Stimulated activated effector memory CD8-positive, alpha-beta T cell treated with anti-CD3 and anti-CD28 coated beads, Interleukin-12 subunit alpha, Interleukin-12 subunit beta, amount 100 ng/mL, for 72 hours (primary cell): ENCODE results near the gene DROSHA.
"Not testable (repeated sequence)": the region's sequence is repeated elsewhere in the genome, so short reads cannot be mapped to it uniquely, and the experiment has no call there.

Experiments used
- ATAC-seq: fragments of 150-1000 bp; cut with Tn5 transposase; 2 replicates; pipeline ENCODE4 v1.10.0; 2021
- DNase-seq, 2 donors: peaks; one replicate each; pipeline ENCODE4 v3.0.0; 2021 to 2022; ENCODE audit warnings: low spot score in 2 of 2
- H3K27ac Mint-ChIP-seq: one replicate; pipeline ENCODE4 v1.8.0; 2022; ENCODE audit warnings: mild to moderate bottlenecking, mixed read lengths
- H3K36me3 Mint-ChIP-seq: one replicate; pipeline ENCODE4 v1.8.0; 2022; ENCODE audit warnings: mild to moderate bottlenecking, mixed read lengths
- H3K4me1 Mint-ChIP-seq: one replicate; pipeline ENCODE4 v1.8.0; 2022; ENCODE audit warnings: mixed read lengths
- H3K4me3 Mint-ChIP-seq: one replicate; pipeline ENCODE4 v1.8.0; 2022; ENCODE audit warnings: mild to moderate bottlenecking, mixed read lengths
- H3K9me3 Mint-ChIP-seq: one replicate; pipeline ENCODE4 v1.8.0; 2022; ENCODE audit warnings: mixed read lengths

Gene DROSHA

GRCh38 chr5:31531888-31532547 lies at the start of gene DROSHA, which contains the start of gene C5orf22:
Gene DROSHA, minus strand, starts transcription at chr5:31532093. Its CDS starts 3,034 bp downstream, at chr5:31529059.
Gene C5orf22, plus strand, starts transcription at chr5:31532301. Its CDS starts 92 bp downstream, at chr5:31532393.
- no peaks in the 10 kb centered on the region for H3K9me3 Mint-ChIP-seq
- DNase-seq (peak; percentile 75 to 94), ATAC-seq (peak; percentile 97)
- peak within 1 kb of the TSS; percentile 98 for H3K4me3 Mint-ChIP-seq
- H3K27ac Mint-ChIP-seq, result peak within 1 kb of the TSS; percentile 93
- peaks cover 34% of the 10 kb centered on the region for H3K4me1 Mint-ChIP-seq
- H3K36me3 Mint-ChIP-seq, result peaks cover 61% of the 10 kb centered on the region

DNA sequence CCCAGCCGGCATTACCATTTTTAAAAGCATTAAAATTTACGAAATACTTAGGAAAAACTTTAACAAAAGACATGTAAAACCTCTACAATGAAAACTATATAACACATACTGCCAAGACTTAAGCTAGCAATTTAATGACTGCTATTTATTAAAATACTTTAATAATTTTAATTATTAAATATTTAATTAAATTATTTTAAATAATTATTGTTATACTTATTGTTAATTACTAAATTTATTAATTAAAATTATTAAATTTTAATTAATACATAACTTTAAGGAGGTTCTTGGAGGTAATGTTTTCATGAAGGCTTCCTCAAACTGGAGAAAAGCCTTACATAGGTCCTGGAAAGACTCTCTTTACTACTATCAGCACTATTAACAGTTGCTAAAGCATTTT lies 47.7 kb upstream of the DROSHA start:
- H3K27ac Mint-ChIP-seq, result no peak overlapping the region
- H3K4me1 Mint-ChIP-seq, result no peaks in the 10 kb centered on the region
- DNase-seq (no peak), ATAC-seq (no peak)
- no peaks in the 10 kb centered on the region for H3K9me3 Mint-ChIP-seq
- no peaks in the 10 kb centered on the region for H3K36me3 Mint-ChIP-seq
- no peak overlapping the region for H3K4me3 Mint-ChIP-seq

DNA sequence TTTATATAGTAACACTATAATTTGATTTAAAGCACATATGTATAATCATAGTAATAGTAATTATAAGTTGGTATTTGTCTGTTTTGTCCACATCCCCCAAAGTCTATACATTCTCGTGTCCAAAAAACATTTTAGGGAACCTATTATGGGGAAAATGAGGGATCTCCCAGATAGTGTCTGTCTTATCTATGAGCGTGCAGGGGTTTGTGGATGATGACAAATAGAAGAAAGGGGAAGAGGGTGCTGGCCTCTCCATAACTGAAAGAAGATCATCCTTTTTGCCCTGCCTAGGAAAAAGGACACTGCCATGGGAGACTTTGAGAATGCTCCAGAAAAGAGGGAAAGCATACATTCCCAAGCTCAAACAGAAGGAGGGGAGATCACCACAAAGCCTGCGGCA lies 45.5 kb upstream of the DROSHA start:
- Mint-ChIP-seq H3K36me3 (no peaks in the 10 kb centered on the region), H3K4me3 (no peak overlapping the region), H3K4me1 (no peaks in the 10 kb centered on the region), H3K27ac (no peak overlapping the region), H3K9me3 (no peaks in the 10 kb centered on the region)
- no peak for ATAC-seq
- no peak for DNase-seq

DNA sequence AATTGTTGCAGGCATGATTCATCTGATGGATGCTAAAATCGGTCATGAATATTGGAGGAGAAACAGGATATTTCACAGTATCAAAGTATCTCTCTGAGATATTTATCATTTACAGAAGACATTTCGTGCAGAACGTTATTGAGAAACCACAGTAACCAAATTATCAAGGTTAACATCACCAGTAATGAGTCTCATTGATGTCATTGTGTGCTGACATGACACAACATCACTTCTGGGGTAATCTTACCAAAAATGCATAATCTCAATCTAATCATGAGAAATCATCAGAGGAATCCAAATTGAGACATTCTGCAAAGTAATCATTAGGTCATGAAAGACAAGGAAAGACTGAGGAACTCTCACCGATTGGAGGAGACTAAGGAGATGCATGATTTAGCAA lies 42.9 kb upstream of the DROSHA start:
- H3K36me3 Mint-ChIP-seq, result no peaks in the 10 kb centered on the region
- H3K27ac Mint-ChIP-seq, result no peak overlapping the region
- ATAC-seq, result no peak

DNA sequence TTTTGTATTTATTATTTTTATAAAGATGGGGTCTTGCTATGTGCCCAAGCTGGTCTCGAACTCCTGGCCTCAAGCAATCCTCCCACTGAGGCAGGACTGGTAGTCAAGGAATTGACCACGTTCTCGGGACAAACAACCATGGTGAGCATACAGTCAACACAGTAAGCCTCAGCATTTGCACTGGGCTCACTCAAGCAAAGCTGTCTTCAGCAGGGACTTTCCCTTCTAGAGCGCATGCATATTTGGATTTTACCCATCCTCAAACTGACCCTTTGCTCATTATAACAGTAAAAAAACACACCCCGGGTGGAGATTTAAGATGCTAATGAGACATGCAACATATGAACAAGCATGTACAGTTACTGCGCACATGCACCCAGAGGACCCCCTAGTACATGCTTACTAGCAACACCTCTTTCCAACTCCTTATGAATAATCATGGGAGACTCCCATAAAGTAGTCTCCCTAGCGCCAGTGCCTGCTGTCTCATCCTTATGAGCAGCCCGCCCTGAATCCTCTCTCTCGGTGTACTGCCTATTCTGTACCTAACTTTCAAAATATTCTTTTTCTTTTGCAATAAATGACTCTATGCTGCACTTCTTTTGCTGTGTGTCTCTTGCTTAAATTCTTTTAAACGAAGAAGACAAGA lies 41.7 kb upstream of the DROSHA start:
- no peak for DNase-seq
- Mint-ChIP-seq H3K36me3 (no peaks in the 10 kb centered on the region), H3K27ac (no peak overlapping the region), H3K4me1 (no peaks in the 10 kb centered on the region), H3K4me3 (no peak overlapping the region), H3K9me3 (no peaks in the 10 kb centered on the region)
- ATAC-seq, result no peak

More for the DNA sequence above, 42.9 kb upstream of the DROSHA start:
- Mint-ChIP-seq H3K4me1 (no peaks in the 10 kb centered on the region), H3K9me3 (no peaks in the 10 kb centered on the region), H3K4me3 (no peak overlapping the region)
- no peak for DNase-seq

DNA sequence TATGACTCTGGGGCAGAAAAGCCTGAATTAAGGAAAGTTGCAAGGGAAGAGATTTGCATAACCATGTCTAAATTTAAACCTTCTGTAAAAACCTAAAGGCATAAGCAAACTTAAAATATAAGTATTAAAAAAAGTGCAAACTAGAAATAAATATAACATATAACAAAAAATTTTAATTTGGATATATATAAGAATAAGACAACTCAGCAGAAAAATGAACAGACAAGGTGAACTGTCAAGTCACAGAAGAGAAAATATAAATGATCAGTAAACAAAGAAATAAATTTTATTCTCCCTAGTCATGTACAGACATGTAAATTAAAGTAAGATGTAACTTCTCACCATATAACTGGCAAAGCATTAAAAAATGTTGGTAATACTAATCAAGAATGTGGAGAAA lies 37.2 kb upstream of the DROSHA start:
- no peak for DNase-seq
- H3K4me3 Mint-ChIP-seq, result no peak overlapping the region
- no peaks in the 10 kb centered on the region for H3K4me1 Mint-ChIP-seq
- H3K9me3 Mint-ChIP-seq, result peaks cover 6% of the 10 kb centered on the region
- H3K27ac Mint-ChIP-seq, result no peak overlapping the region
- no peak for ATAC-seq
- no peaks in the 10 kb centered on the region for H3K36me3 Mint-ChIP-seq

GRCh38 chr5:31568302-31568835 lies 36.5 kb upstream of the DROSHA start:
- Mint-ChIP-seq H3K36me3 (no peaks in the 10 kb centered on the region), H3K9me3 (peaks cover 6% of the 10 kb centered on the region), H3K4me1 (no peaks in the 10 kb centered on the region), H3K27ac (no peak overlapping the region), H3K4me3 (no peak overlapping the region)
- ATAC-seq (no peak), DNase-seq (no peak)

DNA sequence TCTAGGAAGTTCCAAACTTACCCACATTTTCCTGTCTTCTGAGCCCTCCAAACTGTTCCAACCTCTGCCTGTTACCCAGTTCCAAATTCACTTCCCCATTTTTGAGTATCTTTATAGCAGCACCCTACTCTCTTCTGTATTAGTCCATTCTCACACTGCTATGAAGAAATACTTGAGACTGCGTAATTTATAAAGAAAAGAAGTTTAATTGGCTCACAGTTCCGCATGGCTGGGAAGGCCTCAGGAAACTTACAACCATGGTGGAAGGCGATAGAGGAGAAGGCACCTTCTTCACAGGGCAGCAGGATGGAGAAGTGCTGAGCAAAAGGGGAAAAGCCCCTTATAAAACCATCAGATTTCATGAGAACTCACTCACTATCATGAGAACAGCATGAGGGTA lies 34.5 kb upstream of the DROSHA start:
- not testable (repeated sequence) for H3K4me1 Mint-ChIP-seq, H3K4me3 Mint-ChIP-seq, ATAC-seq, DNase-seq, H3K36me3 Mint-ChIP-seq, H3K27ac Mint-ChIP-seq, H3K9me3 Mint-ChIP-seq

GRCh38 chr5:31563216-31563615 lies 31.3 kb upstream of the DROSHA start:
- H3K4me3 Mint-ChIP-seq, result no peak overlapping the region
- peaks cover 6% of the 10 kb centered on the region for H3K9me3 Mint-ChIP-seq
- no peaks in the 10 kb centered on the region for H3K4me1 Mint-ChIP-seq
- H3K36me3 Mint-ChIP-seq, result peaks cover 2% of the 10 kb centered on the region
- DNase-seq, result no peak
- no peak for ATAC-seq
- H3K27ac Mint-ChIP-seq, result no peak overlapping the region

DNA sequence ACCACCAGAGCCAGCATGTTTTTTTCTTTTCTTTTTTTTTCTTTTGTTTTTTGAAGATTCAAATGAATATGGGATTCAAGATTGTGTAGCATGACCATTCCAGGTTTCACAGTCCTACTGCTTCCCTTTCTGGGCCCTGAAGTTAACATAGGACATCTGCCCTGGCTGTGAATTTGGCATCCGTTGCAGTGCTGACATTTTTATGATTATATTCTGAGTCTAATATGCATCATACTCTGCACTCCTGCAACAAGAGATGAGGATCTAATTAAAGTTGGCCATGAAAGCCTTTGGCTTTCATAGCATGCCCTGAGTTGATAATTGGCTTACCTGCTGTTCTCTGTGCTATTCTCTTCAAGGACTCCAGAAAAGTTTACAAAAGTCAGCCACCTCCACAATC lies 30.1 kb upstream of the DROSHA start:
- ATAC-seq, result no peak

GRCh38 chr5:31559942-31560341 lies 28.0 kb upstream of the DROSHA start:
- H3K4me3 Mint-ChIP-seq, result no peak overlapping the region
- peaks cover 35% of the 10 kb centered on the region for H3K36me3 Mint-ChIP-seq
- H3K4me1 Mint-ChIP-seq, result no peaks in the 10 kb centered on the region
- DNase-seq (no peak), ATAC-seq (no peak)
- no peak overlapping the region for H3K27ac Mint-ChIP-seq
- no peaks in the 10 kb centered on the region for H3K9me3 Mint-ChIP-seq

More for the DNA sequence above, 30.1 kb upstream of the DROSHA start:
- no peak for DNase-seq
- Mint-ChIP-seq H3K4me3 (no peak overlapping the region), H3K27ac (no peak overlapping the region), H3K9me3 (peaks cover 6% of the 10 kb centered on the region), H3K36me3 (peaks cover 15% of the 10 kb centered on the region), H3K4me1 (no peaks in the 10 kb centered on the region)

DNA sequence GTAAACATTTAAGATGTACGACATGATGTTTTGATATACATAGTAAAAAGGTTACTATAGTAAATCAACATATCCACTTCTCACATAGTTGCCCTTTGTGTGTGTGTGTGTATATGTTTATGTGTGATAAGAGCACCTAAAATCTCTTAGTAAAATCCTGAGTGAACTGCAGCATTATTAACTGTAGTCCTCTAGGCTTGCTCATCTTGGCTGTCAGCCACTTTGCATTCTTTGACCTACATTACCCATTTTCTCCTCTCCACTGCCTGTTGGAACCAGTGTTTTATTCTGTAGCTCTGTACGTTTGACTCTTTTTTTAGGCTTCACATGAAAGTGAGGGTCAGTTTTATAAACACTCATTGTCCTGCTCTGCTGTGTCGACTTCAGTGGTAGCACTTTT lies 24.6 kb upstream of the DROSHA start:
- H3K4me1 Mint-ChIP-seq, result no peaks in the 10 kb centered on the region
- DNase-seq, result no peak
- H3K9me3 Mint-ChIP-seq, result no peaks in the 10 kb centered on the region
- H3K36me3 Mint-ChIP-seq, result peaks cover 70% of the 10 kb centered on the region
- no peak for ATAC-seq
- H3K4me3 Mint-ChIP-seq, result no peak overlapping the region
- no peak overlapping the region for H3K27ac Mint-ChIP-seq

DNA sequence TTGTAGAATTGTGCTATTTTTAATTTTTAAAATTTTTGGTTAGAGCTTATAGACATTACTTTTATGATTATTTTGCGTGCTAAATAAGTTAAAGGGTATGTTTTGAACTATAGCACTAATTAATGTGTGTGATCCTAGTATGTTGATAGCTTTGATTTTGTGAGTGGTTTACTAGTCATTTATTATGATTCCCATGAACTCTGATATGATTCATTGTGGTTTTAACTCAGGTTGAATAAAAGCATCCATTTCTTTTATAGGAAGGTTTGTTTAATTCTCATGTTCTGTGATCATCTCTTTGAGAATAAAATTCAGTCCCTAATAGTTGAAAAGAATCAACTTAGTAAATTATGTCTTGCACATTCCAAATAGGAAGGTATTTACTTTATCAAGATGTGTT lies 22.7 kb upstream of the DROSHA start:
- no peak overlapping the region for H3K4me3 Mint-ChIP-seq
- no peaks in the 10 kb centered on the region for H3K9me3 Mint-ChIP-seq
- DNase-seq (no peak), ATAC-seq (no peak)
- H3K4me1 Mint-ChIP-seq, result no peaks in the 10 kb centered on the region
- no peak overlapping the region for H3K27ac Mint-ChIP-seq
- peaks cover 86% of the 10 kb centered on the region for H3K36me3 Mint-ChIP-seq

- Mint-ChIP-seq H3K4me3 (no peak overlapping the region), H3K36me3 (peaks cover 90% of the 10 kb centered on the region), H3K9me3 (no peaks in the 10 kb centered on the region), H3K27ac (no peak overlapping the region), H3K4me1 (no peaks in the 10 kb centered on the region)
- no peak for DNase-seq
- no peak for ATAC-seq
Measured at GRCh38 chr5:31553863-31554262, 22.0 kb upstream of the DROSHA start.

- Mint-ChIP-seq H3K9me3 (no peaks in the 10 kb centered on the region), H3K36me3 (peaks cover 94% of the 10 kb centered on the region), H3K4me1 (no peaks in the 10 kb centered on the region), H3K27ac (peak overlapping the region; percentile 11), H3K4me3 (no peak overlapping the region)
- ATAC-seq (no peak), DNase-seq (no peak)
Measured at GRCh38 chr5:31551878-31552277, 20.0 kb upstream of the DROSHA start.

GRCh38 chr5:31549114-31549513 lies 17.2 kb upstream of the DROSHA start:
- DNase-seq, H3K4me3 Mint-ChIP-seq, H3K9me3 Mint-ChIP-seq, H3K4me1 Mint-ChIP-seq, H3K27ac Mint-ChIP-seq, ATAC-seq: not testable (repeated sequence)
- H3K36me3 Mint-ChIP-seq, result peaks cover 94% of the 10 kb centered on the region
